ENCODE data around the gene EGR2. TPM values are rescaled to one million over a fixed set of nuclear protein-coding genes. Genes with fewer than 3 reads are reported as not detected.

EGR2 gene
- polyA plus RNA-seq (2013), result 2.3 TPM

DNA sequence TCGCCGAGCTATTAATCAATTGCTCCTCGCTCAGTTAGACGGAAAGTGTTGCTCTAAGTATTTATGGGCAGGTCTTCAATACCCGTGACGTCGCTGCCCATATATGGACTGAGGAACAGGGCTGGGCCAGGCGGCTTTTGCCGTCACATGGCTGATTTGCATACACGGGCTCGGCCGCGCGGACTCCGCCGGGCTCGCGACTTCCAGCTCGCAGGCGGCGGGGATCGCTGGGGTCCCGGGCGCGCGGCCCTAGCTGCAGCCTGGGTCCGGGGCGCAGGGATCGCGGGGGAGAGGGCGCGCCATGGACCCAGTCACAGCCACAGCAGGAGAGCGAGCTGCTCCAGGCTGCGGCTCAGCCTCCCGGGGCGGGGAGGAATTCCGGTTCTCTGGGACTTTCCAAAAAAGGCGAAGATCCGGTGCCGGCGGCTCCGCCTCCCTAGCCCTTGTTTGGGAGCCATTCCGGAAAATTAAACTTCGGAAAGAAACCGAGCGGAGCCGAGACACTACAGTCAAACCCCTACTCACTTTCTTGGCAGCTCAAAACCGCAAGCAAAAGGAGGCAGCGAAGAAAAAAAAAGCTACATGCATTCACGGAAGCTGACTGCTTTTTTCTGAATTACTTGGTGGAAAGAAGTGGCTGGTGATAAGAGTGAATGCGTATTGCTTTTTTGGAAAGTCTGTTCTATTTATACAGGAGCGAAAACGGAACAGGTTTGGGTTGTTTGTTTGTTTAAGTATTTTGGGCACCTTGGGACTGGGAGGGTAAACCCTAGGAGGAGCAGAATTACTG lies at the start of gene EGR2:
Gene EGR2 (minus strand): TSS at position 36 of the 790 bp plus-strand sequence. CDS start 337 bp downstream, outside the sequence.
- H3K27ac ChIP-seq (ENCODE audit: insufficient read depth in 1 of 2, low read depth in 1 of 2, low read length in 2 of 2, poor library complexity in 1 of 2, severe bottlenecking in 2 of 2), result peak within 1 kb of the TSS in 1 of 2 experiments; percentile 66
- H3K36me3 ChIP-seq (ENCODE audit: control insufficient read depth in 4 of 4, insufficient read depth in 4 of 4, low read length in 3 of 4), result no peaks in the 10 kb centered on the region
- DNase-seq, result peak; percentile 97 to 99 (median 99)
- peak within 1 kb of the TSS; percentile 65 to 91 (median 83) for H3K4me3 ChIP-seq (ENCODE audit: control insufficient read depth in 1 of 7, extremely low read depth in 1 of 7, insufficient read depth in 4 of 7, low read depth in 2 of 7, low read length in 6 of 7)
- peaks cover 0 to 41% (median 39%) of the 10 kb centered on the region in 4 experiments for H3K4me1 ChIP-seq (ENCODE audit: control extremely low read depth in 1 of 4, control insufficient read depth in 4 of 4, insufficient read depth in 4 of 4, low read length in 3 of 4)
- no peaks in the 10 kb centered on the region for H3K9me3 ChIP-seq (ENCODE audit: control extremely low read depth in 1 of 5, control insufficient read depth in 4 of 5, insufficient read depth in 2 of 5, low read depth in 1 of 5, low read length in 4 of 5)
- POLR2A ChIA-PET, result interaction anchor here (0.6 to 1.1 kb wide), 3 partner anchors 12 to 917 kb away, joined by 3 to 5 read pairs (median 3); no protein-coding TSS in a partner anchor
- CTCF ChIA-PET, result interaction anchor here (0.7 to 6.6 kb wide), 10 partner anchors 11 to 350 kb away, joined by 3 to 68 read pairs (median 4); partner anchors contain the start of gene ADO
- peaks cover 3 to 72% (median 39%) of the 10 kb centered on the region in 5 experiments for H3K27me3 ChIP-seq (replicated peaks in 2 of 5; ENCODE audit: control insufficient read depth in 4 of 5, insufficient read depth in 5 of 5, low read length in 4 of 5)
- WGBS (ENCODE audit: insufficient coverage), result 0% methylated on average over 42 of the region's 53 CpGs

GRCh38 chr10:62862447-62862846 lies 46.3 kb upstream of the EGR2 start:
- ChIA-PET POLR2A (interaction anchor here (1.4 kb wide), 1 partner anchor 10 kb away, joined by 3 read pairs; no protein-coding TSS in a partner anchor), CTCF (no interaction called here)
- no peak overlapping the region for H3K27ac ChIP-seq (ENCODE audit: insufficient read depth in 1 of 2, low read depth in 1 of 2, low read length in 2 of 2, poor library complexity in 1 of 2, severe bottlenecking in 2 of 2)
- no peaks in the 10 kb centered on the region for H3K9me3 ChIP-seq (ENCODE audit: control extremely low read depth in 1 of 5, control insufficient read depth in 4 of 5, insufficient read depth in 2 of 5, low read depth in 1 of 5, low read length in 4 of 5)
- H3K4me3 ChIP-seq (ENCODE audit: control insufficient read depth in 1 of 7, extremely low read depth in 1 of 7, insufficient read depth in 4 of 7, low read depth in 2 of 7, low read length in 6 of 7), result no peak overlapping the region
- WGBS (ENCODE audit: insufficient coverage), result 100% methylated on average over 1 of the region's 1 CpG
- H3K4me1 ChIP-seq (ENCODE audit: control extremely low read depth in 1 of 4, control insufficient read depth in 4 of 4, insufficient read depth in 4 of 4, low read length in 3 of 4), result peaks cover 2 to 12% (median 8%) of the 10 kb centered on the region in 4 experiments
- DNase-seq, result no peak
- no peaks in the 10 kb centered on the region for H3K36me3 ChIP-seq (ENCODE audit: control insufficient read depth in 4 of 4, insufficient read depth in 4 of 4, low read length in 3 of 4)
- H3K27me3 ChIP-seq (replicated peaks in 2 of 5; ENCODE audit: control insufficient read depth in 4 of 5, insufficient read depth in 5 of 5, low read length in 4 of 5), result no peaks in the 10 kb centered on the region

- ChIA-PET POLR2A (interaction anchor here (0.7 kb wide), 1 partner anchor 138 kb away, joined by 3 read pairs; no protein-coding TSS in a partner anchor), CTCF (interaction anchor here (0.5 to 1.0 kb wide), 2 partner anchors 34 to 39 kb away, joined by 3 read pairs; no protein-coding TSS in a partner anchor)
- H3K27me3 ChIP-seq (replicated peaks in 2 of 5; ENCODE audit: control insufficient read depth in 4 of 5, insufficient read depth in 5 of 5, low read length in 4 of 5), result no peaks in the 10 kb centered on the region
- H3K4me3 ChIP-seq (ENCODE audit: control insufficient read depth in 1 of 7, extremely low read depth in 1 of 7, insufficient read depth in 4 of 7, low read depth in 2 of 7, low read length in 6 of 7), result no peak overlapping the region
- no peak for DNase-seq
- H3K36me3 ChIP-seq (ENCODE audit: control insufficient read depth in 4 of 4, insufficient read depth in 4 of 4, low read length in 3 of 4), result no peaks in the 10 kb centered on the region
- H3K27ac ChIP-seq (ENCODE audit: insufficient read depth in 1 of 2, low read depth in 1 of 2, low read length in 2 of 2, poor library complexity in 1 of 2, severe bottlenecking in 2 of 2), result no peak overlapping the region
- 100% methylated on average over 1 of the region's 3 CpGs for WGBS (ENCODE audit: insufficient coverage)
- H3K9me3 ChIP-seq (ENCODE audit: control extremely low read depth in 1 of 5, control insufficient read depth in 4 of 5, insufficient read depth in 2 of 5, low read depth in 1 of 5, low read length in 4 of 5), result no peaks in the 10 kb centered on the region
- peaks cover 2 to 12% (median 8%) of the 10 kb centered on the region in 4 experiments for H3K4me1 ChIP-seq (ENCODE audit: control extremely low read depth in 1 of 4, control insufficient read depth in 4 of 4, insufficient read depth in 4 of 4, low read length in 3 of 4)
Measured at GRCh38 chr10:62861507-62861906, 45.3 kb upstream of the EGR2 start.

- WGBS (ENCODE audit: insufficient coverage), result 0% methylated on average over 2 of the region's 4 CpGs
- no peak overlapping the region for H3K27ac ChIP-seq (ENCODE audit: insufficient read depth in 1 of 2, low read depth in 1 of 2, low read length in 2 of 2, poor library complexity in 1 of 2, severe bottlenecking in 2 of 2)
- ChIA-PET CTCF (interaction anchor here (1.0 kb wide), 1 partner anchor 39 kb away, joined by 3 read pairs; no protein-coding TSS in a partner anchor), POLR2A (interaction anchor here (0.7 kb wide), 1 partner anchor 138 kb away, joined by 3 read pairs; no protein-coding TSS in a partner anchor)
- DNase-seq, result peak in 2 of 3 donors; percentile 39 to 49
- no peaks in the 10 kb centered on the region for H3K36me3 ChIP-seq (ENCODE audit: control insufficient read depth in 4 of 4, insufficient read depth in 4 of 4, low read length in 3 of 4)
- peaks cover 2 to 12% (median 8%) of the 10 kb centered on the region in 4 experiments for H3K4me1 ChIP-seq (ENCODE audit: control extremely low read depth in 1 of 4, control insufficient read depth in 4 of 4, insufficient read depth in 4 of 4, low read length in 3 of 4)
- H3K27me3 ChIP-seq (replicated peaks in 2 of 5; ENCODE audit: control insufficient read depth in 4 of 5, insufficient read depth in 5 of 5, low read length in 4 of 5), result no peaks in the 10 kb centered on the region
- H3K9me3 ChIP-seq (ENCODE audit: control extremely low read depth in 1 of 5, control insufficient read depth in 4 of 5, insufficient read depth in 2 of 5, low read depth in 1 of 5, low read length in 4 of 5), result no peaks in the 10 kb centered on the region
- no peak overlapping the region for H3K4me3 ChIP-seq (ENCODE audit: control insufficient read depth in 1 of 7, extremely low read depth in 1 of 7, insufficient read depth in 4 of 7, low read depth in 2 of 7, low read length in 6 of 7)
Measured at GRCh38 chr10:62860946-62861345, 44.8 kb upstream of the EGR2 start.

DNA sequence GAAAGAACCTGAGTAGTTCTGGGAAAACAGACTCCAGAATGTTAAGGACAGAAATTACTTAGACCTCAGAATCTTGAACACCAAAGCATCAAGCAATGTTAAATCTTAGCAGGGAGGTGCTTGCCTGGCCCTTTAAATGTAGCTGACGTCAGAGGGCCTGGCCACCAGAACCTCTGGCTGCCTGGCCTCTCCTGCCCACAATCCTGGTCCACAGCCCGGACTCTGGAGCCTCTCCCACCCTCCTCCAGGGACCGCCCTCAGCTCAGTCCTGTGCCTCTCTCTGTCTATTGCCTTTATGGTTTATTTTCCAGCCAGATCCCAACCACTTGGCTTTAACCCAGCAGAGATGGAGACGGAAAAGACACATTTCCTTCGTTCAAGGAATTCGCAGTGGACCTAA lies 42.2 kb upstream of the EGR2 start:
- DNase-seq, result no peak
- Histone ChIP-seq H3K4me3 (ENCODE audit: control insufficient read depth in 1 of 7, extremely low read depth in 1 of 7, insufficient read depth in 4 of 7, low read depth in 2 of 7, low read length in 6 of 7) (no peak overlapping the region), H3K27me3 (replicated peaks in 2 of 5; ENCODE audit: control insufficient read depth in 4 of 5, insufficient read depth in 5 of 5, low read length in 4 of 5) (peaks cover 0 to 4% (median 0%) of the 10 kb centered on the region in 5 experiments), H3K9me3 (ENCODE audit: control extremely low read depth in 1 of 5, control insufficient read depth in 4 of 5, insufficient read depth in 2 of 5, low read depth in 1 of 5, low read length in 4 of 5) (no peaks in the 10 kb centered on the region), H3K36me3 (ENCODE audit: control insufficient read depth in 4 of 4, insufficient read depth in 4 of 4, low read length in 3 of 4) (no peaks in the 10 kb centered on the region), H3K27ac (ENCODE audit: insufficient read depth in 1 of 2, low read depth in 1 of 2, low read length in 2 of 2, poor library complexity in 1 of 2, severe bottlenecking in 2 of 2) (no peak overlapping the region), H3K4me1 (ENCODE audit: control extremely low read depth in 1 of 4, control insufficient read depth in 4 of 4, insufficient read depth in 4 of 4, low read length in 3 of 4) (peaks cover 12 to 23% (median 17%) of the 10 kb centered on the region in 4 experiments)
- ChIA-PET POLR2A (no interaction called here), CTCF (no interaction called here)
- 87% methylated on average over 6 of the region's 6 CpGs for WGBS (ENCODE audit: insufficient coverage)

DNA sequence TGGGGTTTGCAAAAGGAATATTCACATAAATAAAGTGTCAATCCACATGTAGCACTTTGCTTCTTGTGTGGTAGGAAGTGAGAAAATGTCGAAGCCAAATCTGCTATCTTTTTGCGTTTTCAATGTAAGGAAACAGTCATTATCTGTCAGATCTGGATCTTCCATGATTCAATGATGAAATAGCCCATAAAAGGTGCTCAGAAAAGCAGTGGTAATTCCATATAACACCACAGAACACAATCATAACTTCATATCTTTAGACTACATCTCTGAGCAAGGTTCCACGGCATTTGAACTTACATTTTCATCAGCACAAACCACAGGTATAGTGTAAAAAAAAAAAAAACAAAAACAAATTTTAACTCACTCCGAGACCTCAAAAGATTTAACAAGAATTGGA lies 39.9 kb upstream of the EGR2 start:
- Histone ChIP-seq H3K27me3 (replicated peaks in 2 of 5; ENCODE audit: control insufficient read depth in 4 of 5, insufficient read depth in 5 of 5, low read length in 4 of 5) (peaks cover 0 to 4% (median 0%) of the 10 kb centered on the region in 5 experiments), H3K4me3 (ENCODE audit: control insufficient read depth in 1 of 7, extremely low read depth in 1 of 7, insufficient read depth in 4 of 7, low read depth in 2 of 7, low read length in 6 of 7) (no peak overlapping the region), H3K27ac (ENCODE audit: insufficient read depth in 1 of 2, low read depth in 1 of 2, low read length in 2 of 2, poor library complexity in 1 of 2, severe bottlenecking in 2 of 2) (no peak overlapping the region), H3K9me3 (ENCODE audit: control extremely low read depth in 1 of 5, control insufficient read depth in 4 of 5, insufficient read depth in 2 of 5, low read depth in 1 of 5, low read length in 4 of 5) (no peaks in the 10 kb centered on the region), H3K36me3 (ENCODE audit: control insufficient read depth in 4 of 4, insufficient read depth in 4 of 4, low read length in 3 of 4) (no peaks in the 10 kb centered on the region), H3K4me1 (ENCODE audit: control extremely low read depth in 1 of 4, control insufficient read depth in 4 of 4, insufficient read depth in 4 of 4, low read length in 3 of 4) (peaks cover 20 to 31% (median 25%) of the 10 kb centered on the region in 4 experiments)
- CTCF ChIA-PET, result no interaction called here
- no peak for DNase-seq
- WGBS (ENCODE audit: insufficient coverage), result 83% methylated on average over 1 of the region's 4 CpGs
- POLR2A ChIA-PET, result no interaction called here

- POLR2A ChIA-PET, result no interaction called here
- H3K9me3 ChIP-seq (ENCODE audit: control extremely low read depth in 1 of 5, control insufficient read depth in 4 of 5, insufficient read depth in 2 of 5, low read depth in 1 of 5, low read length in 4 of 5), result no peaks in the 10 kb centered on the region
- peak overlapping the region in 4 of 7 experiments; percentile 20 to 44 (median 36) for H3K4me3 ChIP-seq (ENCODE audit: control insufficient read depth in 1 of 7, extremely low read depth in 1 of 7, insufficient read depth in 4 of 7, low read depth in 2 of 7, low read length in 6 of 7)
- H3K27me3 ChIP-seq (replicated peaks in 2 of 5; ENCODE audit: control insufficient read depth in 4 of 5, insufficient read depth in 5 of 5, low read length in 4 of 5), result peaks cover 0 to 4% (median 0%) of the 10 kb centered on the region in 5 experiments
- no peak overlapping the region for H3K27ac ChIP-seq (ENCODE audit: insufficient read depth in 1 of 2, low read depth in 1 of 2, low read length in 2 of 2, poor library complexity in 1 of 2, severe bottlenecking in 2 of 2)
- H3K4me1 ChIP-seq (ENCODE audit: control extremely low read depth in 1 of 4, control insufficient read depth in 4 of 4, insufficient read depth in 4 of 4, low read length in 3 of 4), result peaks cover 18 to 29% (median 24%) of the 10 kb centered on the region in 4 experiments
- H3K36me3 ChIP-seq (ENCODE audit: control insufficient read depth in 4 of 4, insufficient read depth in 4 of 4, low read length in 3 of 4), result no peaks in the 10 kb centered on the region
- WGBS (ENCODE audit: insufficient coverage), result 17% methylated on average over 5 of the region's 5 CpGs
- peak; percentile 42 to 86 (median 86) for DNase-seq
- CTCF ChIA-PET, result interaction anchor here (0.9 to 1.3 kb wide), 2 partner anchors 36 to 52 kb away, joined by 3 to 4 read pairs; no protein-coding TSS in a partner anchor
Measured at GRCh38 chr10:62853710-62854109, 37.5 kb upstream of the EGR2 start.
